HS-5 (cell line): ENCODE measurements around the gene KCNN1.
"Not testable (repeated sequence)": the region's sequence is repeated elsewhere in the genome, so short reads cannot be mapped to it uniquely, and the experiment has no call there.

Experiments used
- DNase-seq: peaks from one replicate; pipeline ENCODE4 v3.0.0-alpha.2; 2012; ENCODE audit warnings: low read depth

Gene KCNN1

DNA sequence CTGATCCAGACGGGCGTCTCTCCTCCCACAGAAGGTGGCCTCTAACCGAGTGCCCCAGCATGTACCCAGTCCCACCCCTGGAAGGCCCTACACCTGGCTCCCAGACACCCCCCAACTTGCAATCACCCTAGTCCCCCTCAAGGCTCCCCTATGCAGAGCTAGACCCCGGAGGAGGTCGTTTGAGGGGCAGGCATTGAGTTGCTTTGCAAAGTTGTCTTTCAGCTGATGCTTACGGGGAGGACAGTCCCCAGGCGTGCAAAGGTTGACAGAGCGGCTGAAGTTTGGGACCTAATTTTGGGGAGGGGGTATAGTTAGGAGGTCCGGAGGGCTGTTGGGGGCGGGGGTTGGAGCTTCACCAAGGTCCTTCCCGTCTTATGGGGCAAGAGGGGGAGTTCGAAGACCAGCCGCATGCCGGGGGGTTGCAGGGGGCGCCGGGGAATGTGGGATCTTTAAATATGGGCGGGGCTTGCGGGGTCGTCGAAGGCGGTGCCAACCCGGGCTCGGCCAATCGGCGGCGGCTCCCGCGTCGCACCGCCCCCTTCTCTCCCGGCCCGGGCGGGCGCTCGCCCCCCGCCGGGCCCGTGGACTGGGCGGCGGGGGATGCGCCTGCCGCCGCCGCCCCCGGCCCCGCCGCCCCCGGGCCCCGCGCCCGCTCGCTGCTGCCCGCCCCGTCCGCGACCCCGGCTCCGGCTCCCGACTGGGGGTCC lies at the start of gene KCNN1:
TSS of gene KCNN1 (plus strand) at position 558 of the 707 bp plus-strand sequence. CDS start 6,782 bp downstream, outside the sequence.
- no peak for DNase-seq

DNA sequence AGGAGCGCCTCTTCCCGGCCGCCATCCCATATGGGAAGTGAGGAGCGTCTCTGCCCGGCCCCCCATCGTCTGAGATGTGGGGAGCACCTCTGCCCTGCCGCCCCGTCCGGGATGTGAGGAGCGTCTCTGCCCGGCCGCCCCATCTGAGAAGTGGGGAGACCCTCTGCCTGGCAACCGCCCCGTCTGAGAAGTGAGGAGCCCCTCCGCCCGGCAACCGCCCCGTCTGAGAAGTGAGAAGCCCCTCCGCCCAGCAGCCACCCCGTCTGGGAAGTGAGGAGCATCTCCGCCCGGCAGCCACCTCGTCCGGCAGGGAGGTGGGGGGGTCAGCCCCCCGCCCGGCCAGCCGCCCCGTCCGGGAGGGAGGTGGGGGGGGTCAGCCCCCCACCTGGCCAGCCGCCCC lies 48.8 kb upstream of the KCNN1 start:
- not testable (repeated sequence) for DNase-seq

DNA sequence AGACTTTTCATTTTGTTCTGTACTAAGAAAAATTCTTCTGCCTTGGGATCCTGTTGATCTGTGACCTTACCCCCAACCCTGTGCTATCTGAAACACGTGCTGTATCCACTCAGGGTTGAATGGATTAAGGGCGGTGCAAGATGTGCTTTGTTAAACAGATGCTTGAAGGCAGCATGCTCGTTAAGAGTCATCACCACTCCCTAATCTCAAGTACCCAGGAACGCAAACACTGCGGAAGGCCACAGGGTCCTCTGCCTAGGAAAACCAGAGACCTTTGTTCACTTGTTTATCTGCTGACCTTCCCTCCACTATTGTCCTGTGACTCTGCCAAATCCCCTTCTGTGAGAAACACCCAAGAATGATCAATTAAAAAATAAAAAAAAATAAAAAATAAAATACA lies 47.8 kb upstream of the KCNN1 start:
- DNase-seq: not testable (repeated sequence)

DNA sequence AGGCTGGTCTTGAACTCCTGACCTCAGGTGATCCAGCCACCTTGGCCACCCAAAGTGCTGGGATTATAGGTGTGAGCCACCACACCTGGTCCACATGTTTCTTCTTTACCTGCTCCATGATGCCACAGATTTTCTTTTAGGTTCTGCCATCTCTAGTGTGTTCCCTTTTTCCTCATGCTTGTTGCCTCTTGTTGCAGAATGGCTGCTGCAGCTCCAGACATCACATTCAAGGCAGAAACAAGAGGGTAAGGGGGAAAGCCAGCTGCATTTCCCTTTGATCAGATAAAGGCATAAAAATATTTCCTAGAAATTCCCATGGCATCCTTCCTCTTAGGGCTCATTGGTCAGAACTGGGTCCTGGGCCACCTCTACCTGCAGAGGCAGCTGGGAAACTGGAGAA lies 46.4 kb upstream of the KCNN1 start:
- no peak for DNase-seq

DNA sequence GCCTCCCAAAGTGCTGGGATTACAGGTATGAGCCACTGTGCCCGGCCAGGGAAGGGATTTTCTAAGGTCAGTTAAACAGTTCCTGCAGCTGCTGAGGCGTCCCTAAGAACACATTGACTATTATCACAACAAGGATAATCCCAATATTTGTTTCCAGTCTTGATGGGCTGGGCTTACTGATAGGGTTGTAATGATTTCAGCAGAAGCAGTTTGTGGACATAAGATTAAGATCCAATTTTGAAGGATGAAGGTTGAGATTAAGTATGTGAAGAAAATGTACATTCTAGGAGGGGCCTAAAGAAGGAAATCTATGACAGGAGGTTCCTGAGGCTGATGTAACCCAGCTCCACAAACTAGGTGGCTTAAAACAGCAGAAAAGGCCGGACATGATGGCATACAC lies 44.8 kb upstream of the KCNN1 start:
- DNase-seq: no peak

DNA sequence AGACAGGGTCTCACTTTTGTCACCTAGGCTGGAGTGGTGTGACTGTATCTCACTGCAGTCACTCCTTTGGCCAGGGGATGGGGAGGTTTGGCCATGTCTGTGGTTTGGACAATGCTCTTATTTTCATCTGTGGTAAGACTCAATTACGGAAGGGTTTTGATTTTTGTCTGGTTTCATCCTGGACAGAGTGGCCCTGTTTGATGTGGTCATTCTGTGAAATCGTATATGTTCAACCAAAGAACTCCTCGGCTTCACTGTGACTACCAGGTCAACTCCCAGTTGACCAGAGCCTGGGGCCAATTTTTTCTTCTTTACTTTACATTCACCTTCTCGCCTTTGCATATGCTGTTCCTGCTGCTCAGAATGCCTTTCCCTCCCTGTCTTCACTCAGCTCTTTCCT lies 40.9 kb upstream of the KCNN1 start:
- no peak for DNase-seq

DNA sequence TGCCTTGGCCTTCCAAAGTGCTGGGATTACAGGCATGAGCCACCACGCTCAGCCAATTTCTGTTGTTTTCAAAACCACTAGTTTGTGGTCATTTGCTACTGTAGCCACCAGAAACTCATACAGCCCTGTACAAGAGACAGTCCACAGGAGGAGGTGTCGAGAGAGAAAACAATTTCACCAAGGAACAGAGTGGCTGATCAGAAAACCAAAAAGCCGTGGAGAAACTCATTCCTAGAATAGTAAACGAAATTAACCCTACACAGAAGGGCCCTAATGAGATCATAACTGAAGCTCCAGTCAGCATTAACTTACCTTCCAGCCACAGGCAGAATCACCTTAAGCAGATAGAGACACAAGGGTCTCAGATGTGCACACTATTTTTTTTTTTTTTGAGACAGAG lies 37.9 kb upstream of the KCNN1 start:
- no peak for DNase-seq

DNA sequence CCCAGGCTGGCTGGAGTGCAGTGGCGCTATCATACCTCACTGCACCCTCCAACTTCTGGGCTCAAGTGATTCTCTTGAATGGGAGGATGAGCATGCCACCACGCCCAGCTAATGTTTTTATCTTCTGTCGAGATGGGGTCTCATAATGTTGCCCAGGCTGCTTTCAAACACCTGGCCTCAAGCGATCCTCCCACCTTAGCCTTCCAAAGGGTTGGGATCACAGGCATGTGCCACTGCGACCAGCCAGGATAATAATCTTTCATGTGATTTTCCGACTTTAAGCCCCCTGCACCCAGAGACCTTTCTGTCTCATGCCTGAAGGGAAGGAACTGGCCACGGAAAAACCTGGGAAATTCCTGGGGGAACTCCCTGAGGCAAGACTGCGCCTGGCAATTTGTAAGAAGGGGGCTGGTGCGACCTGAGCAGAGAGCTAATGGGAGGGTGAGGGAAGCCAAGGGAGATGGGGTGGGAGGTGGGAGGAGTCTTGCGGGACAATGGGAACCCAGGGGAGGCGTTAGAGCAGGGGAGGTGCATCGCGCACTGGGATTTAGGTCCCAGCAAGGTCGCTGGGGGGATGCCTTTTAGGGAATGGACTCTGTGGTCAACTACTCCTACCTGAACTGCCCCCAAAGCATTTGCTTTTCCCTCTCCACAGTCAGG lies 35.2 kb upstream of the KCNN1 start:
- no peak for DNase-seq

DNA sequence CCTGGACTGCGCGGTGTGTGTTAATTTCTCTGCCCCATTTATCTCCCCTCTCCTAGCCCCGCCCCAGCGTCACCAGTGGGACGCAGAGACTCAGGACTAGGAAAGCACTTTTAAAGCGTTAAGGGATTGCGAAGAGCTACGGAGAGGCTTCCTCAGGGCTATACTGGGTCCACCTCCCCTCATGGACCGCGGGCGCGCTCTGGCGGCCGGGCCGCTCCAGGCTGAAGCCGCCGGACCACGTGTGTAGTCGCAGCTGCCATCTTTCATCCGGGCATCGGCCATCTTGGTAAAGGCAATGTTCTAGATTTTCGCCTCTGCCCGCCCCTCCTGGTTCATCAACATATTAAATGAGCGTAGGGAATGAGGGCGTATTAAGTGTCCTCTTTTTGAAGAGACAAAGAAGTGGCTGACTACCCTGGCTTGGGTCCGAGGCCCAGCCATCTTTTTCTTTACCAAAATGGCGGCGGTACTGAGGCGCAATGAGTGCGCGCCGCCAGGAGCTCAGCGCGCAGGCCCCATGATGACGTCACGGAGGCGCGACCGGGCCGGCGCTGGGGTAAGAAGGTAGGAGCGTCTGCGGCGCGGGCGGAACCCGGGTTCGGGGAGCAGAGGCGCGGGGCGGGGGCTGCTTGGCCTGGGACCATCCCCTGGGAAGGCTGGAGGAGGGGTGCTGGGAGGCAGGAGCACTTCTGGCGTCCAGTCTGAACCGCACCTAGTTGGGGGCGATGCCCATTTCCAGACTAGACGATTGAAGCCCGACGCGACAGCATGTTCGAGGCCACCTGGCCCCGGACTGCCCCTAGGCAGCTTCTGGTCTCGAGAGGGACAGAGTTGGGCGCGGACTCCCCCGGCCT lies 34.2 kb upstream of the KCNN1 start, which contains the start of gene CCDC124:
TSS of gene CCDC124 (plus strand) at position 531 of the 854 bp plus-strand sequence. CDS start 3,406 bp downstream, outside the sequence.
- DNase-seq: peak; percentile 87

DNA sequence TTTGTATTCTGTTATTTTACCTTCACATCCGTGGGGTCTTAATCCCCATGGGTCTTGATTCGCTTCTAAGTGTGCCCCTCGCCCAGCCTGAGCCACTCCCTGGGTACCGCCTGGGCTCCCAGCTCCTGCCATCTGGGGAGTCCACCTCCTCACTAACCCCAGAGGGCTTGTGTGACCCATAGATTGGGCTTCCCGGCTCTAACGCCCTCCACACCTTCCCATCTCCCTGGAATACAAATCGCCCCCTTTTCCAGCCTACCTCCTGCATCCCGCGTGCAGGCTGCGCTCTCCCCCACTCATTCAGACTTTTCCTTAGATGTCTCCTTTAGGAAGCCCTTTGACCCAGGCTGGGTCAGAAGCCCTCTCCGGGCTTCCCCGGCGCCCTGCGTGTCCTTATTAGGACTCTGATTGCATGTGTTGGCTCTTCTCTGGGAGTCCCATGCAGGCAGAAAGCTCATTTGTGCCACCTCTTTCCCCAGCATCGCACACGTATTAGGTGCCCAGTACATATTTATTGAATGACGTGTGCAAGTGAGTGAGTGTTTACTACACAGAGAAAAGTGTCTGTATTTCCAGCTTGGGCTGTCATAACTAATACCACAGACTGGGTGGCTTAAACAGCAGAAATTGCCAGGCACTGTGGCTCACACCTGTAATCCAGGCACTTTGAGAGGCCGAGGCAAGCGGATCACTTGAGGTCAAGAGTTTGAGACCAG lies 33.3 kb upstream of the KCNN1 start:
- peak; percentile 71 for DNase-seq

DNA sequence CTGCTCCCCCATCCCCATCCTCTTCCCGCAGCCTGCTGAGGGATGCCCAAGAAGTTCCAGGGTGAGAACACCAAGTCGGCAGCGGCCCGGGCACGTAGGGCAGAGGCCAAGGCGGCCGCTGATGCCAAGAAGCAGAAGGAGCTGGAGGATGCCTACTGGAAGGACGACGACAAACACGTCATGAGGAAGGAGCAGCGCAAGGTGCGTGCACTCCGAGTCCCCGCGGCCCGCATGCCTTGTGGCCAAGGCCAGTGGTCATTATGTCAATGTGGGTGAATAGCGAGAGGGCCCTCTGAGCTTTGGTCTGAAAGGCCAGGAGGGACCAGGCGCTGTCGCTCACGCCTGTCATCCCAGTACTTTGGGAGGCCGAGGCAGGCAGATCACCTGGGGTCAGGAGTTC lies 30.5 kb upstream of the KCNN1 start:
- no peak for DNase-seq

DNA sequence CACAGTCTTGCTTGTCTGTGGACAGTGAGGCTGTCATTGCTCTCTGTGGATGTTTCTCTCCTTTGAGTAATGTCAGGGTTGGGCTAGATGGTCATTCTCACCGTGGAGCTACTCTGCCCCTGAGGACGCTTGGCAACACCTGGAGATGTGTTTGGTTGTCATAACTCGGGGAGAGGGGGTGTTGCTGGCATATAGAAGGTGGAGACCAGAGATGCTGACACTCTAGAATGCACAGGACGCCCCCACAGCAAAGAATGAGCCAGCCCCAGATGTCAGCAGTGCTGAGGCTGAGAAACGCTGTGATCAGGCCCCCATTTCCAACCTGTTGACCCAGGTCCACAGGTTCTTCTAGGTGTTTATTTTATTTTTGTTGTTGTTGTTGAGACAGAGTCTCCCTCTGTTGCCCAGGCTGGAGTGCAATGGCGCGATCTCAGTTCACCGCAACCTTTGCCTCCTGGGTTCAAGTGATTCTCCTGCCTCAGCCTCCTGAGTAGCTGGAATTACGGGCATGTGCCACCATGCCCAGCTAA lies 29.5 kb upstream of the KCNN1 start:
- DNase-seq: no peak

DNA sequence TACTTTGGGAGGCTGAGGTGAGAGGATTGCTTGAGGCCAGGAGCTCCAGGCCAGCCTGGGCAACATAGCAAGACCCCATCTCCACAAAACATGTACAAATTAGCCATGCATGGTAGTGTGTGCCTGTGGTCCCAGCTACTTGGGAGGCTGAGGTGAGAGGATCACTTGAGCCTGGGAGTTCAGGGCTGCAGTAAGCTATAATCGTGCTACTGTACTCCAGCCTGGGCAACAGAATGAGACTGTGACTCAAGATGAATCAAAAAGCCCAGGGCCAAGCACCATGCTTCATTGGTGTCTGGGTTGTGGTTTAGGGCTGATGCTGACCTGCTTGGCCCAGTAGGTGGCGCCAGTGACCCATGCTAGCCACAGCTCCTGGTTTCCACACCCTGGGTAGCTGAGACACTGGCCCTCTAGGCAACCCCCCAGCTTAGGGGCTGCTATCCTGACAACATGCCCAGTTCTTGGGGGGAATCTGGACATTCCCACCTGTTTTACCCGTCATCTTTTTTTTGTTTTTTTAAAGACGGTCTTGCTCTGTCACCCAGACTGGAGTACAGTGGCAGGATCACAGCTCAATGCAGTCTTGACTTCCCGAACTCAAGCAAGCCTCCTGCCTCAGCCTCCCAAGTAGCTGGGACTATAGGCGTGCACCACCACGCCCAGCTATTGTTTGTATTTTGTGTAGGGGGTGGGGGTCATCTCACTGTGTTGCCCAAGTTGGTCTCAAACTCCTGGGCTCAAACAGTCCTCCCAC lies 28.6 kb upstream of the KCNN1 start:
- peak; percentile 66 for DNase-seq

DNA sequence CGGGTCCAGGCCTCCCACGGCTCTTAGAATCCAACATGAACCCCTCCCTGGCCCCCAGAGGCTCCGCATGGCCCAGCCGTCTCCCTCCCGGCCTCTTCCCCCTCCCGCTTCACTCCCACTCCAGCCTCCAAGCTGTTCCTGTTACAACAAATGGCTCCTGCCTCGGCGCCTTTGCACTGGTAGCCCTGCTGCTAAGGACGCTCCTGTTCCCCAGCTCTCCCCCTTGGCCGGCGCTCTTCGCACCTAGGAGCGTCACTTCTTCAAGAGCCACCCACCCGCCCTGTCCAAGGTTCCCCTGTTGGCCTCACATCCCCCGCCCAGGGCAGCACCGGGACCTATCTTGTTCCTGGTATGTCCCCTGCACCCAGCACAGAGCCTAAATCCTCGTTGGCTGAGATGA lies 24.7 kb upstream of the KCNN1 start:
- DNase-seq: no peak

DNA sequence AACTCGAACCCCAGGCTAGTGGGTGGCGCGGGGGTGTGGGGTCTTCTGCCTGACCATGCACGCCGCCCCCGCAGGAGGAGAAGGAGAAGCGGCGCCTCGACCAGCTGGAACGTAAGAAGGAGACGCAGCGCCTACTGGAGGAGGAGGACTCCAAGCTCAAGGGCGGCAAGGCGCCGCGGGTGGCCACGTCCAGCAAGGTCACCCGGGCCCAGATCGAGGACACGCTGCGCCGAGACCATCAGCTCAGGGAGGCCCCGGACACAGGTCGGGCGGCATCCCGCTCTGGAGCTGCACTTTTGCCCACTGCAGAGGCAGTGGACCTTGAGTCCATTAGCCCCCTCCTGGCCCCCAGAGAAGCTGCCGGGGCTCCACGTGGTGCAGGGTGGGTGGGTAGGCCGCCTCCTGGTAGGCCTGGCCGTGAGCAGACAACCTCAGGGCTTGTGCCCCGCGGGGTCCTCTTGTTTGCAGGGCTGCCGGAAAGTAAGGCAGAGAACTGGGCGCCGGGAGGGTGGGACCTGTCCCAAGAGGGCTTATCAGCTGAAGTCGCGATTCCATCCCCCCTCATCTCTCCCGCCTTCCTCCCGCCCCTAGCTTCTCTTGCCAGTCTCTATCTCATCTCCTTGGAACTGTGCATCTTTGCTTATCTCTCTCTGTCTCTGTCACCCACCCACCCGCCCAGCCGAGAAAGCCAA lies 24.2 kb upstream of the KCNN1 start:
- no peak for DNase-seq

DNA sequence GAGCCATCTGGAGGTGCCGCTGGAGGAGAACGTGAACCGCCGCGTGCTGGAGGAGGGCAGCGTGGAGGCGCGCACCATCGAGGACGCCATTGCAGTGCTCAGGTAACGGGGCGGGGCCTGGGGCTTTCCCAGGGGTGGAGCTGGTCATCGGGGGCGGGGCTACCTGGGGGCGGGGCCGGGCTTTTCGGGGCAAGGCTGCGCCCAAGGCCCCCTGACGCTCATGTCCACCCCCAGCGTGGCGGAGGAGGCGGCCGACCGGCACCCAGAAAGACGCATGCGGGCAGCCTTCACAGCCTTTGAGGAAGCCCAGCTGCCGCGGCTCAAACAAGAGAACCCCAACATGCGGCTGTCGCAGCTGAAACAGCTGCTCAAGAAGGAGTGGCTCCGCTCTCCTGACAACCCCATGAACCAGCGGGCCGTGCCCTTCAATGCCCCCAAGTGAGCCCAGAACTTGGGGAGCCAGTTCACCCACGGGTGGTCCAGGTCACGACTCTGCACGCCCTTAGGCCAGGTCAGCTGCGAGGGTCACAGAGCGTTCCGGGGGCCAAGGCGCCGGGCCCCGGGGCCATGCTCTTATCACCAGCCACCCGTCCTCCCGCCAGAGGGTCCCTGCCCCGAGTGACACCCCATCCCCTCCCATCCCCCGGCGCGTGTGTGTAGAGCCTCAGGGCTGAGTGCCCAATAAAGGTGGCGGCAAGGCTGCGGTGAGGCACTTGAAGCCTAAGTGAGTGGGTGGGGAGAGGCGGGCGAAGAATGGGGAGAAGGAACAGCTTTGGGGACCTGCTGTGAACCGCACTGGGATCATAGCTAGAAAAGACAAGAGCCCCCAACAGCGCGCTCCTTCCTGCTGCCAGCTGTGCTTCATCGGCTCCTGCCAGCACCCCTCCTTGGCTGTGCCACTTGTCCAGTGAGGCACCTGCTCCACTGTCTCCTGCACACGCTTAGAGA lies 23.4 kb upstream of the KCNN1 start:
- DNase-seq: no peak

DNA sequence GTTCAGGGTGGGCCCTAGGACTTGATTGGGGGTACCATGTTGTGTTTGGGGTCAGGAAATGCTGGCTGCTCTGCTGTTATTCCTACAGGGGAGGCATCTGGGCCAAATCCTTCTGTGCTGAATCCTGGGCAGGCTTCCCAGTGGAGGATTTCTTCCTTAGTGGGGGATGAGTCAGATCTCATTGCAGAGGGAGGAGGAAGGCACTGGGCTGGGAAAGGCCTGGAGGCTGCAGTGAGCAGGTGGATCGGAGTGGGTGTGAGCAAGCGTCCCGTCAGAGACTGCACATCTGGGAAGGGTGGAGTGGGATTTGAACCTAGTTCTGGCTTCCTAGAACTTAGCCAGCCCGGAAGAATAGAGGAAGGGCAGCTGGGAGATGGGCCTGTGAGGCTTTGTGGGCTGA lies 22.6 kb upstream of the KCNN1 start:
- peak; percentile 56 for DNase-seq

DNA sequence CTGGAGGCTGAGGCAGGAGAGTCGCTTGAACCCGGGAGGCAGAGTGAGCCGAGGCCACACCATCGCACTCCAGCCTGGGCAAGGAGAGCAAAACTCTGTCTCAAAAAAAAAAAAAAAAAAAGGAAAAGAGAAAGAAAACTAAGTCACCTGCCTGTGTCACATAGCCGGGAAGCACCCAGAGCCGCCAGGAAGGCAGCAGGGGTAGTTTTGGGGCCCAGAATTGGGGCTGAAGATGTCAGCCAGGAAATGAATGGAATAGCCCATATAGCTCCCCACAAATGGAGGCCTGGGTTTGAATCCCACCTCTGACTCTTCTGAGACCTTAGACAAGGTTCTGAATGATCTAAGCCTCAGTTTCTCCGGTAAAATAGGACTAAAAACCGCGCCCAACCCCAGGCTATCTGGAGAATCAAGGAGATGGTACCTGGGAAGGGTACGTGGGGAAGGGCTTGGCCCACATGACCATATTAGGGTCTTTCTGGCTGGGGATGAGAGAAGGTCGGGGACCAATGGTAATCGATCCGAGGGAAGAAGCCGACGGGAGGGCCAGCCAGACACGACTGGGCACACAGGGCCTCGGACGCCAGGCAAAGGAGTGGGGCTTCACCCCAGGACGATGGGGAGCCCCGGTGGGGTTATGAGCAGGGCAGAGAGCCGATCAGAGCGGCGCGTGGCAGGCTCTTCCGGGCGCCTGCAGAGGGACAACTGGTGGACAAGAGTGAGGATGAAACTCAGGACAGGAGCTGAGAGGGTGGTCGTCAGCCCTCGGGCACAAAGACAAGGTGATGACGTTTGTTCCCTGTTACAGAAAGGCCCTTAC lies 19.7 kb upstream of the KCNN1 start:
- DNase-seq: no peak
